Neural cell (in vitro differentiated cells): ENCODE measurements around the gene RTN4. TPM values are rescaled to one million over a fixed set of nuclear protein-coding genes. Genes with fewer than 3 reads are reported as not detected.

Experiments
- H2AFZ ChIP-seq: fragments of 200-600, 300-800 bp; sonication (generic), shearing (Covaris generic); 2 replicates; pipeline ENCODE4 v1.6.0; 2014; ENCODE audit warnings: low read depth, mild to moderate bottlenecking, antibody characterized with exemption, low read length, moderate library complexity
- H3F3A ChIP-seq: fragments of 200-600 bp; shearing (Covaris generic); 2 replicates; pipeline ENCODE4 v1.6.1; 2016; ENCODE audit warnings: mild to moderate bottlenecking, moderate library complexity, mixed read lengths, antibody characterized with exemption, low read length; ENCODE audit not compliant: insufficient read depth, poor library complexity, severe bottlenecking
- H3K27ac ChIP-seq: fragments of 200-600, 300-800 bp; sonication (generic), shearing (Covaris generic); 2 replicates; pipeline ENCODE4 v1.5.1; 2014; ENCODE audit warnings: mild to moderate bottlenecking, low read length, moderate library complexity
- H3K27me3 ChIP-seq: fragments of 300-800, 200-600 bp; sonication (generic), shearing (Covaris generic); 2 replicates; pipeline ENCODE4 v1.6.0; 2014; ENCODE audit warnings: mild to moderate bottlenecking, low read depth, low read length, moderate library complexity; ENCODE audit not compliant: insufficient read depth
- H3K36me3 ChIP-seq: fragments of 300-800, 200-600 bp; sonication (generic), shearing (Covaris generic); 2 replicates; pipeline ENCODE4 v1.5.1; 2014; ENCODE audit warnings: mild to moderate bottlenecking, antibody characterized with exemption, low read length, moderate library complexity; ENCODE audit not compliant: insufficient read depth
- H3K4me2 ChIP-seq: fragments of 300-800, 200-600 bp; sonication (generic), shearing (Covaris generic); 2 replicates; pipeline ENCODE4 v1.6.0; 2014; ENCODE audit warnings: mild to moderate bottlenecking, low read length
- H3K4me3 ChIP-seq: fragments of 300-800, 200-600 bp; sonication (generic), shearing (Covaris generic); 2 replicates; pipeline ENCODE4 v1.5.1; 2014; ENCODE audit warnings: mild to moderate bottlenecking, low read length, moderate library complexity
- H3K79me2 ChIP-seq: fragments of 200-600 bp; shearing (Covaris generic); replicated peaks from 2 replicates; pipeline ENCODE4 v1.6.0; 2014; ENCODE audit warnings: mild to moderate bottlenecking, low read length, moderate library complexity; ENCODE audit not compliant: insufficient read depth
- H3K9ac ChIP-seq: fragments of 300-800, 200-600 bp; sonication (generic), shearing (Covaris generic); 2 replicates; pipeline ENCODE4 v1.6.1; 2016; ENCODE audit warnings: mild to moderate bottlenecking, low read length, mixed read lengths
- H3K9me2 ChIP-seq: fragments of 200-600 bp; shearing (Covaris generic); 2 replicates; pipeline ENCODE4 v1.6.1; 2016; ENCODE audit warnings: mild to moderate bottlenecking, low read length, mixed read lengths; ENCODE audit not compliant: insufficient read depth
- H3K9me3 ChIP-seq: fragments of 200-600, 300-800 bp; sonication (generic), shearing (Covaris generic); 2 replicates; pipeline ENCODE4 v1.6.1; 2016; ENCODE audit warnings: mild to moderate bottlenecking, mixed run types, low read length, moderate library complexity, mixed read lengths
- H4K20me1 ChIP-seq: fragments of 200-600 bp; shearing (Covaris generic); 2 replicates; pipeline ENCODE4 v1.6.1; 2016; ENCODE audit warnings: mild to moderate bottlenecking, mixed run types; ENCODE audit not compliant: insufficient read depth
- CTCF ChIP-seq: fragments of 450-650 bp; IDR thresholded peaks from 2 replicates; pipeline ENCODE4 v1.5.1; 2014; ENCODE audit warnings: antibody characterized with exemption, mild to moderate bottlenecking, moderate library complexity; ENCODE audit not compliant: poor library complexity, severe bottlenecking
- EP300 ChIP-seq: fragments of 450-650 bp; conservative IDR thresholded peaks from 2 replicates; pipeline ENCODE4 v1.6.1; 2014; ENCODE audit warnings: antibody characterized with exemption, mild to moderate bottlenecking, moderate library complexity; ENCODE audit not compliant: poor library complexity, severe bottlenecking
- EZH2 ChIP-seq: fragments of 200-600, 300-800 bp; shearing (Covaris generic), sonication (generic); IDR thresholded peaks from 2 replicates; pipeline ENCODE4 v1.6.1; 2014; ENCODE audit warnings: antibody characterized with exemption, low read length, borderline replicate concordance, mild to moderate bottlenecking; ENCODE audit not compliant: insufficient read depth, poor library complexity, severe bottlenecking
- MXI1 ChIP-seq: fragments of 450-650 bp; conservative IDR thresholded peaks from 2 replicates; pipeline ENCODE4 v1.6.1; 2014; ENCODE audit warnings: antibody characterized with exemption, mild to moderate bottlenecking; ENCODE audit not compliant: poor library complexity, severe bottlenecking
- POLR2AphosphoS5 ChIP-seq: IDR thresholded peaks from 2 replicates; pipeline ENCODE4 v1.6.1; 2012
- RAD21 ChIP-seq: fragments of 450-650 bp; conservative IDR thresholded peaks from 2 replicates; pipeline ENCODE4 v1.6.1; 2014; ENCODE audit warnings: antibody characterized with exemption, mild to moderate bottlenecking, moderate library complexity
- REST ChIP-seq: IDR thresholded peaks from 2 replicates; pipeline ENCODE4 v1.6.1; 2012; ENCODE audit warnings: borderline replicate concordance
- SMC3 ChIP-seq: fragments of 450-650 bp; conservative IDR thresholded peaks from 2 replicates; pipeline ENCODE4 v1.6.1; 2014; ENCODE audit warnings: antibody characterized with exemption, mild to moderate bottlenecking, moderate library complexity; ENCODE audit not compliant: poor library complexity
- TAF1 ChIP-seq: IDR thresholded peaks from 2 replicates; pipeline ENCODE4 v1.6.1; 2012; ENCODE audit warnings: low read depth
- polyA plus RNA-seq: library from polyadenylated mRNA; depleted of rRNA; stranded (reverse); fragments of >200 nt; gene quantifications from 2 replicates; pipeline ENCODE4 v1.2.3, GENCODE V29; 2014

RTN4 gene
- polyA plus RNA-seq, 1 donor from 2014 or later: 582 TPM

GRCh38 chr2:55059793-55060192 lies 9.5 kb upstream of the RTN4 start:
- TF ChIP-seq MXI1 (no peak), SMC3 (no peak), POLR2AphosphoS5 (no peak), CTCF (no peak), EP300 (no peak), REST (no peak), EZH2 (no peak), TAF1 (no peak), RAD21 (no peak)
- Histone ChIP-seq H3K9me2 (no peaks in the 10 kb centered on the region), H2AFZ (no peak overlapping the region), H3K4me2 (no peak overlapping the region), H4K20me1 (no peaks in the 10 kb centered on the region), H3K79me2 (no peaks in the 10 kb centered on the region), H3K27ac (no peak overlapping the region), H3K4me3 (no peak overlapping the region), H3K9me3 (no peaks in the 10 kb centered on the region), H3K36me3 (no peaks in the 10 kb centered on the region), H3F3A (no peaks in the 10 kb centered on the region), H3K27me3 (no peaks in the 10 kb centered on the region), H3K9ac (no peak overlapping the region)

GRCh38 chr2:55057474-55057873 lies 7.2 kb upstream of the RTN4 start:
- Histone ChIP-seq H3K79me2 (no peaks in the 10 kb centered on the region), H3K9me3 (no peaks in the 10 kb centered on the region), H3K9ac (no peak overlapping the region), H3K27ac (no peak overlapping the region), H3K4me2 (no peak overlapping the region), H3K4me3 (no peak overlapping the region), H3K9me2 (no peaks in the 10 kb centered on the region), H2AFZ (no peak overlapping the region), H4K20me1 (no peaks in the 10 kb centered on the region), H3K36me3 (no peaks in the 10 kb centered on the region), H3K27me3 (no peaks in the 10 kb centered on the region), H3F3A (no peaks in the 10 kb centered on the region)
- TF ChIP-seq RAD21: no peak
- TF ChIP-seq EZH2: no peak
- no peak for TF ChIP-seq SMC3
- TF ChIP-seq POLR2AphosphoS5: no peak
- no peak for TF ChIP-seq EP300
- TF ChIP-seq CTCF: no peak
- TF ChIP-seq TAF1: no peak
- TF ChIP-seq MXI1: no peak
- no peak for TF ChIP-seq REST
